HEK293 (cell line): Measurements from ENCODE around the gene SBSN.

ENCODE experiments used
- CTCF ChIP-seq: fragments of 450-650 bp; formaldehyde crosslinking; IDR thresholded peaks from 2 replicates; pipeline ENCODE4 v1.5.1; 2016; ENCODE audit warnings: missing biosample characterization, missing genetic modification characterization
- REST ChIP-seq: fragments of 450-650 bp; formaldehyde crosslinking; IDR thresholded peaks from 2 replicates; pipeline ENCODE4 v1.5.1; 2016; ENCODE audit warnings: missing biosample characterization, missing genetic modification characterization

- TF ChIP-seq REST (peak; percentile 90), CTCF (tag by site-specific recombination) (no peak)
Observed at GRCh38 chr19:35559281-35559659, 31.2 kb upstream of the SBSN start.
